Measurements from ENCODE around the gene EIF1AD.

The EIF1AD gene

DNA sequence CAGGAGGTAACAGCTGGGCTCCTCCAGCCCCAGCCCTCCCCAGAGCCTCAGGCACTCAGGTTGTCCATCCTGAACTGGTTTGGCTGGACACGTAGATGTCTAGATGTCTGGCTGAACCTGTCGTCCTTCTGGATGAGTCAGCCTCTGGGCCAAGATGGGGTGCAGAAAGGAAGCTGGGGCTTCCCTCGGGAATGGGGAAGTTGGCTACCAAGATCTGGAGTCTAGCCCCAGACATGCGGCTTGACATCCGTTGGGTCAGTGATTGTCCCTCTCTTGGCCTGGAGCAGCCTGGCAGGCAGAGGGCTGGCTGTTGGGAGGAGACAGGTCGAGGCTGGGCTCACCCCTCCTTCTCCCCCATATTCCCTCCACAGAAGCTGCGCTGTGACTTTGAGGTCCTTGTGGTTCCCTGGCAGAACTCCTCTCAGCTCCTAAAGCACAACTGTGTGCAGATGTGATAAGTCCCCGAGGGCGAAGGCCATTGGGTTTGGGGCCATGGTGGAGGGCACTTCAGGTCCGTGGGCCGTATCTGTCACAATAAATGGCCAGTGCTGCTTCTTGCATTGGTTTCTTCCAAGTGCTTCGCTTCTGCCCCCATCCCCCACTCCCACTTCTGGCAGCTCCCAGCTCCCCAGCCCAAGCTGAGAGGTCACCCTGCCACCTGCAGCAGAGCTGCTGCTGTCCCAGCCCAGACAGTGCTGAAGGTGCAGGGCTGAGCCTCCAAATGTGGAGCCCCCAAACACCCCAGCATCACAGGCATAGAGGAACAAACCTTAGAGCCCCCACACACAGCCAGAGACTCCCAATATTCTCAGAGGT is 11.2 kb upstream of the EIF1AD start:
- Histone ChIP-seq H3K27ac (replicated peaks; ENCODE audit: low read length) (no peak overlapping the region), H3K4me2 (ENCODE audit: insufficient read depth, low read length, poor library complexity, severe bottlenecking) (no peak overlapping the region), H3K27me3 (ENCODE audit: control insufficient read depth in 3 of 3, insufficient read depth in 3 of 3, low read depth in 1 of 3, low read length in 3 of 3) (peaks cover 0 to 68% (median 20%) of the 10 kb centered on the region in 3 experiments), H4K91ac (ENCODE audit: low read depth, low read length, poor library complexity) (no peak overlapping the region), H3K4me1 (ENCODE audit: control insufficient read depth in 2 of 2, insufficient read depth in 1 of 2, low read depth in 1 of 2, low read length in 2 of 2) (peaks cover 4 to 5% of the 10 kb centered on the region in 2 donors), H3K23ac (ENCODE audit: low read depth, low read length, poor library complexity) (no peak overlapping the region), H2AK5ac (ENCODE audit: low read depth, low read length) (no peak overlapping the region), H3K4ac (ENCODE audit: low read length) (no peak overlapping the region), H2BK12ac (ENCODE audit: low read length) (no peak overlapping the region), H2BK120ac (ENCODE audit: low read depth, low read length) (no peak overlapping the region), H3K79me1 (ENCODE audit: low read depth, low read length) (no peaks in the 10 kb centered on the region), H2AFZ (ENCODE audit: low read length) (no peak overlapping the region), H3K9ac (ENCODE audit: low read depth, low read length, poor library complexity) (no peak overlapping the region), H3K14ac (ENCODE audit: low read length) (no peak overlapping the region), H2BK15ac (ENCODE audit: low read length) (no peak overlapping the region), H3K18ac (ENCODE audit: low read length) (no peak overlapping the region), H3K9me3 (replicated peaks in 1 of 2; ENCODE audit: control insufficient read depth in 2 of 2, insufficient read depth in 1 of 2, low read depth in 1 of 2, low read length in 2 of 2) (peaks cover 0 to 2% of the 10 kb centered on the region in 2 donors), H4K8ac (ENCODE audit: low read depth, low read length) (no peak overlapping the region), H3K36me3 (replicated peaks in 1 of 2; ENCODE audit: control insufficient read depth in 2 of 2, insufficient read depth in 2 of 2, low read length in 2 of 2) (no peaks in the 10 kb centered on the region), H3K4me3 (ENCODE audit: low read length in 2 of 2) (peak overlapping the region in 1 of 2 donors; percentile 65), H2BK5ac (ENCODE audit: low read length) (no peak overlapping the region)
- WGBS, 2 donors (ENCODE audit: extremely low coverage in 2 of 2, insufficient read length in 2 of 2, insufficient replicate concordance in 1 of 2): no CpG with 5 or more reads among the region's 12 CpGs
- no peak for DNase-seq (ENCODE audit: low spot score)

DNA sequence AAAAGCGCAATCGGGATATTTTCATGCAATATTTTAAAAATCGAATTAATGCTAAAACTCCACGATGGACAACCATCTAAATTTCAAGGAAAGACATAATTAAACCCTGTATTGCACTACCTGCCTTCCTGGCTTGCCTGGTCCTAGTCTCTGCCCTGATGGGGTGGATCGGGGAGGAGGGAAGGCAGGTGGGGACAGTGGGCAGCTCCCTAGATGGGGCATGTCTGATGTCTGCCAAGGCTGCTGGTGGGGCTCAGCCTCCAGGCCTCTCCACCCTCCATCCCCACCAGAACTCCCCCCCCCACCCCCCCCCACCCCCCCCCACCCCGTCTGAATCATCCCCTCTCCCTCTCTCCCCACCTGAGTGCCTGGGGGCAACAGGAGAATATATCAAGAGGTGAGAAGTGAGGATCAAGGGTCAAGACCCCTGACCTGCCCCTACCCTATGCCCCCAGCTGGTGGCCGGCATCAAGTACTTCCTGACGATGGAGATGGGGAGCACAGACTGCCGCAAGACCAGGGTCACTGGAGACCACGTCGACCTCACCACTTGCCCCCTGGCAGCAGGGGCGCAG is 10.5 kb upstream of the EIF1AD start:
- no CpG with 5 or more reads among the region's 12 CpGs for WGBS, 2 donors (ENCODE audit: extremely low coverage in 2 of 2, insufficient read length in 2 of 2, insufficient replicate concordance in 1 of 2)

DNA sequence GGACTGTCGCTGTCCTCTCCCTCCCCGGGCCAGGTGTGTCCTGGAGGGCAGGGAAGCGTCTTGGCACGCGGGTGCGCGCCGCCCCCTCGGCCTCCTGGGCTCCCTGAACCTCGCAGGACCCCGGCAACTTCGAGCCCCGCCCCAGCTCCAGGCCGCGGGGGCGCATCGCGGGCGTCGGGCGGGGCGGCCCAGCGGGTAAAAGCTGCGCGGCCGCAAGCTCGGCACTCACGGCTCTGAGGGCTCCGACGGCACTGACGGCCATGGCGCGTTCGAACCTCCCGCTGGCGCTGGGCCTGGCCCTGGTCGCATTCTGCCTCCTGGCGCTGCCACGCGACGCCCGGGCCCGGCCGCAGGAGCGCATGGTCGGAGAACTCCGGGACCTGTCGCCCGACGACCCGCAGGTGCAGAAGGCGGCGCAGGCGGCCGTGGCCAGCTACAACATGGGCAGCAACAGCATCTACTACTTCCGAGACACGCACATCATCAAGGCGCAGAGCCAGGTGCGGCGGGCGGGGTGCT is 9.9 kb upstream of the EIF1AD start, which contains the start of gene CST6:
Gene CST6 (plus strand): TSS at position 224 of the 519 bp plus-strand sequence. CDS start 37 bp downstream, at position 261.
- Histone ChIP-seq H3K18ac (ENCODE audit: low read length) (peak within 1 kb of the TSS; percentile 83), H3K36me3 (replicated peaks in 1 of 2; ENCODE audit: control insufficient read depth in 2 of 2, insufficient read depth in 2 of 2, low read length in 2 of 2) (no peaks in the 10 kb centered on the region), H2BK12ac (ENCODE audit: low read length) (no peak within 1 kb of the TSS), H3K4ac (ENCODE audit: low read length) (no peak within 1 kb of the TSS), H3K14ac (ENCODE audit: low read length) (peak within 1 kb of the TSS; percentile 49), H3K4me3 (ENCODE audit: low read length in 2 of 2) (peak within 1 kb of the TSS in 1 of 2 donors; percentile 65), H2AFZ (ENCODE audit: low read length) (peak within 1 kb of the TSS; percentile 63), H3K9ac (ENCODE audit: low read depth, low read length, poor library complexity) (peak within 1 kb of the TSS; percentile 75), H3K27ac (replicated peaks; ENCODE audit: low read length) (no peak within 1 kb of the TSS), H2BK120ac (ENCODE audit: low read depth, low read length) (no peak within 1 kb of the TSS), H3K27me3 (ENCODE audit: control insufficient read depth in 3 of 3, insufficient read depth in 3 of 3, low read depth in 1 of 3, low read length in 3 of 3) (peaks cover 0 to 64% (median 20%) of the 10 kb centered on the region in 3 experiments), H3K79me1 (ENCODE audit: low read depth, low read length) (no peaks in the 10 kb centered on the region), H3K9me3 (replicated peaks in 1 of 2; ENCODE audit: control insufficient read depth in 2 of 2, insufficient read depth in 1 of 2, low read depth in 1 of 2, low read length in 2 of 2) (peaks cover 0 to 2% of the 10 kb centered on the region in 2 donors), H3K4me1 (ENCODE audit: control insufficient read depth in 2 of 2, insufficient read depth in 1 of 2, low read depth in 1 of 2, low read length in 2 of 2) (peaks cover 5% of the 10 kb centered on the region in 2 donors), H3K23ac (ENCODE audit: low read depth, low read length, poor library complexity) (peak within 1 kb of the TSS; percentile 49), H2BK15ac (ENCODE audit: low read length) (peak within 1 kb of the TSS; percentile 71), H3K4me2 (ENCODE audit: insufficient read depth, low read length, poor library complexity, severe bottlenecking) (peak within 1 kb of the TSS; percentile 0), H2AK5ac (ENCODE audit: low read depth, low read length) (no peak within 1 kb of the TSS), H4K8ac (ENCODE audit: low read depth, low read length) (peak within 1 kb of the TSS; percentile 57), H2BK5ac (ENCODE audit: low read length) (peak within 1 kb of the TSS; percentile 32), H4K91ac (ENCODE audit: low read depth, low read length, poor library complexity) (no peak within 1 kb of the TSS)
- DNase-seq (ENCODE audit: low spot score): no peak
- WGBS, 2 donors (ENCODE audit: extremely low coverage in 2 of 2, insufficient read length in 2 of 2, insufficient replicate concordance in 1 of 2): no CpG with 5 or more reads among the region's 61 CpGs

More for the DNA sequence above, 10.5 kb upstream of the EIF1AD start:
- peak overlapping the region; percentile 49 for H3K23ac ChIP-seq (ENCODE audit: low read depth, low read length, poor library complexity)
- no peak overlapping the region for H2BK120ac ChIP-seq (ENCODE audit: low read depth, low read length)
- H2AFZ ChIP-seq (ENCODE audit: low read length): no peak overlapping the region
- H3K4ac ChIP-seq (ENCODE audit: low read length): no peak overlapping the region
- H3K9ac ChIP-seq (ENCODE audit: low read depth, low read length, poor library complexity): peak overlapping the region; percentile 9
- no peak overlapping the region for H3K4me2 ChIP-seq (ENCODE audit: insufficient read depth, low read length, poor library complexity, severe bottlenecking)
- no peak overlapping the region for H2BK15ac ChIP-seq (ENCODE audit: low read length)
- peaks cover 0 to 2% of the 10 kb centered on the region in 2 donors for H3K9me3 ChIP-seq (replicated peaks in 1 of 2; ENCODE audit: control insufficient read depth in 2 of 2, insufficient read depth in 1 of 2, low read depth in 1 of 2, low read length in 2 of 2)
- peaks cover 2 to 5% of the 10 kb centered on the region in 2 donors for H3K4me1 ChIP-seq (ENCODE audit: control insufficient read depth in 2 of 2, insufficient read depth in 1 of 2, low read depth in 1 of 2, low read length in 2 of 2)
- DNase-seq (ENCODE audit: low spot score): no peak
- H3K27me3 ChIP-seq (ENCODE audit: control insufficient read depth in 3 of 3, insufficient read depth in 3 of 3, low read depth in 1 of 3, low read length in 3 of 3): peaks cover 0 to 65% (median 20%) of the 10 kb centered on the region in 3 experiments
- H2BK12ac ChIP-seq (ENCODE audit: low read length): no peak overlapping the region
- H4K91ac ChIP-seq (ENCODE audit: low read depth, low read length, poor library complexity): no peak overlapping the region
- H4K8ac ChIP-seq (ENCODE audit: low read depth, low read length): no peak overlapping the region
- no peaks in the 10 kb centered on the region for H3K36me3 ChIP-seq (replicated peaks in 1 of 2; ENCODE audit: control insufficient read depth in 2 of 2, insufficient read depth in 2 of 2, low read length in 2 of 2)
- H3K14ac ChIP-seq (ENCODE audit: low read length): no peak overlapping the region
- no peak overlapping the region for H3K18ac ChIP-seq (ENCODE audit: low read length)
- peak overlapping the region in 1 of 2 donors; percentile 65 for H3K4me3 ChIP-seq (ENCODE audit: low read length in 2 of 2)
- no peaks in the 10 kb centered on the region for H3K79me1 ChIP-seq (ENCODE audit: low read depth, low read length)
- H2BK5ac ChIP-seq (ENCODE audit: low read length): peak overlapping the region; percentile 32
- H3K27ac ChIP-seq (replicated peaks; ENCODE audit: low read length): no peak overlapping the region
- H2AK5ac ChIP-seq (ENCODE audit: low read depth, low read length): no peak overlapping the region

Measured in neuronal stem cell (in vitro differentiated cells).